Measurements from ENCODE around the gene COX14.

The COX14 gene

GRCh38 chr12:50164963-50165362 lies 52.9 kb downstream of the COX14 start:
- DNase-seq = no peak

DNA sequence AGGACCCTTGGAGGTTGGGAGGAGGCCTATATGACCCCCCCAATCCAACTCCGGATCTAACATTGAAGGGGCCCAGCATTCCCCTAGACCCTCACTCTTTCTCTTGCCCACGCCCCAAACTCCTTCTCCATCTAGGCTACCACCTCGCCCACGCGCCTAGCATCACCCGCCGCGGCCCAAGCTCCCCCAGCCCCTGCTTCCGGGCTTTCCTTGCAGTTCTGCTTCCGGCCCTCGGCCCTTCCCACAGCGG lies 54.7 kb downstream of the COX14 start:
- peak; percentile 49 for DNase-seq

DNA sequence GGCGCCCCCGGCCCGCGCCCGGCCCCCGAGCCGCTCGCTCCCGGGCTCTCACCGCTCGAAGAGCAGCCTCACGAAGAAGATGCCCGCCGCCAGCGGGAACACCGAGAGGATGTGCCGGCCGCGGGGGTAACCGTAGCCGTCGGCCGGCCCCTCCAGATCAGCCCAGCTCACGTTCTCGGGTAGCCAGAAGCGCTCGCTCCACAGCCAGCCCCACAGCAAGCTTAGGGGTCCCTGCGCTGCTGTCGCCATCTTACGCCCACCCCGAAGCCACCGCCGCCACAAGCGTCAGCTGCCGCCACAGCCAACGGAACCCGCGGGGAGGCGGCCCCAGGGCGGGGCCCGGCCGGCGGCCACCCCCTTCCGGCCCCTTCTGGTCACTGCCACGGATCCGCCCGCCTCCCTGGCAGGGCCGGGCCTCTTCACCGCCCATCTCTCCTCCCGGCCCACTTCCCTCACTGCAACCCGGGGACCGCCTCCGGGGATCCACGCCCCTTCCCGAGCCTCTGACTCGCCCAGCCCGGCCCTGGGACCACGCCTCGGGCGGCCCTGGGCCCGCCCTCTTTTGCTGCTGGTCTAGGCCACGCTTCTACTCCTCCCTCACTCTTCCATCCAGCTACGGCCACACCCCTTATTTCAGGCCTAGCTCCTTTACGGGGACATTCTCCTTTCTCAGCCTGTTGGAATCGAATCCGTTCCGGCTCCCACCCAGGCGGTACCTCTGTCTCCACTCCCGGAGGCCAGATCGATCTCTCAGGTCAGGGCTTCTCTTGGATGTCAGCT lies 55.2 kb downstream of the COX14 start, which contains the start of gene CERS5:
TSS of gene CERS5 (minus strand) at position 321 of the 780 bp plus-strand sequence. CDS start at position 249, 72 bp downstream.
- peak; percentile 94 for DNase-seq

Measured in activated CD8-positive, alpha-beta memory T cell treated with anti-CD3 and anti-CD28 coated beads, Interleukin-2, amount 50 U/mL, for 4 hours (primary cell).